ENCODE results near the gene KDM4D.
"Not testable (repeated sequence)": the region's sequence is repeated elsewhere in the genome, so short reads cannot be mapped to it uniquely, and the experiment has no call there.

KDM4D gene

DNA sequence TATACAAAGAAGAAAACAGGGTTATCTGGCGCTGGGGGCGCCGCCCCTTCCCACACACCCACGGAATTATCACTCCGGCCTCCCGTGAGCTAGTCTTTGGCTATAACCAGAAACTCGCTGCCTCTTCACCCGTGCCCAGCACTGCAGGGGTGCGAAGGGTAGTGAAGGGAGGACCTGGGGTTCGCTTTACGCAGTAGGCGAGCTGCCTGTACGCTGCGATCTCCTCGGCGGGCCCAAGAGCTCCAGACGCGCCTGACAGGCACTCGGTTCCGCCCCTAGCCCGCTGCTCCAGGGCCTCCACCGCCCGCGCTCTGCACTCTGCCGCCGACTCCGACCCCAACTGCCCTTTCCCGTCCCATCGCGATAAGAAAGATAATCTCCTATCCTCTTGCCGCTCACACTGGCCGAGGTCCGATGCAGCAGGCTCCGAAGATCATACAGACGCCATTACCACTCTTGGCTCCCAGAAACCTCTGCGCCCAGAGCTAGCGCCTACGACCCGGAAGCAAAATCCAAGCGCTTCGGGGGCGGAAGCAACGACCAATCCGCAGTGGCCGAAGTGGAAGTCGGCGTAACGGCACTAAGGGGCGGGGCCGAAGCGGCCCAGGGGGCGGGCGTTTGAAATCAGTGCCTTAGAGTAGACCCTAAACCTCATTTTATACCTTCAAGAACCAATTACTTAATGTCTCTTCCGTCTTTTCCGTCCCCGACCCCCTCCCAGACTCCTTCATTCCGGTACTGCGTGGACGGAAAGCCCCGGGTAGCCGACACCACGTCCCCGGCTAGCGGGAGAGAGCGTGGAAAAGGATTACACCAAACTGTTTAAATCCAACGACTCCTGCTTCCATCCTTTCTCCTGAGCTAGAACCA, at the start of gene KDM4D, which contains the start of gene CWC15:
KDM4D (plus strand) TSS at position 611 of the 870 bp plus-strand sequence. CDS start 23,664 bp downstream, outside the sequence.
CWC15 (minus strand) TSS at position 458 of the 870 bp plus-strand sequence. CDS start 1,371 bp downstream, outside the sequence.
- DNase-seq (ENCODE audit: low read depth in 2 of 2), result peak; percentile 90

DNA sequence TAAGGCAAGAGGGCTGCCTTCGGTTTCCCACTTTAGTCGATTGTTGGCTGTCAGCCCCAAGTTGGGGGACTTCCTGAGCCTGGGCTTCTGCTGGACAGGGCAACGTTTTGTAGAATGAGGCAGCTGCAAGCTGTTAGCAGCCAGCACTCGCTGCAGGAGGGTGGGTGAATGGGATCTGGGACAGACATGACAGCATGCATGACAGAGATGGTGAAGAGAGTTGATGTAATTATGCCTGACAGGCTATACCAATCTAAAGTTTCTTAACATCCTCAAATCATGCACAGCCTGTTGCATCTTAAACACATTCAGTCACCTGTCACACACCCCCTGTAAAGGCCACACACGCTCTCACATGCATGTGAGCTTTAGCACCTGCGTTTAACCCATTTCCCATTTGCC, 49.3 kb upstream of the KDM4D start:
- no peak for DNase-seq (ENCODE audit: low read depth in 2 of 2)

DNA sequence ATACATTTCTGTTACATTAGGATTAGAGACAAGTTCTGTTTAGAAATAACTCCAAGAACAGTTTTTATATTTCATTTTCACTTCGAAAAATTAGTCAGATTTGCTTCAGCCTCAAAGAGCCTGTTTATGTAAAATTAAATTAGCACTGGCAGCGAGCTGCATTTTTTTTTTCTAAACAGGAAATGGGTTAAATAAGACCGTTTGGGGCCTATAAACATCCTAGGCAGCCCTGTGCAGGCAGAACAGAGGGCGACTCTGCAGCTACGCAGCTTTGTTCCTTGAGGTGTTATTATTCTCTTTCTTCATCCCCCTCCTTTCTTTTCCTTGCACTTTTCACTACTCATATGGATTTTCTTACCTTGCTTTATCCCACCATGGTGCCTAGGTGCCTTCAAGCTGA, 48.9 kb upstream of the KDM4D start:
- no peak for DNase-seq (ENCODE audit: low read depth in 2 of 2)

DNA sequence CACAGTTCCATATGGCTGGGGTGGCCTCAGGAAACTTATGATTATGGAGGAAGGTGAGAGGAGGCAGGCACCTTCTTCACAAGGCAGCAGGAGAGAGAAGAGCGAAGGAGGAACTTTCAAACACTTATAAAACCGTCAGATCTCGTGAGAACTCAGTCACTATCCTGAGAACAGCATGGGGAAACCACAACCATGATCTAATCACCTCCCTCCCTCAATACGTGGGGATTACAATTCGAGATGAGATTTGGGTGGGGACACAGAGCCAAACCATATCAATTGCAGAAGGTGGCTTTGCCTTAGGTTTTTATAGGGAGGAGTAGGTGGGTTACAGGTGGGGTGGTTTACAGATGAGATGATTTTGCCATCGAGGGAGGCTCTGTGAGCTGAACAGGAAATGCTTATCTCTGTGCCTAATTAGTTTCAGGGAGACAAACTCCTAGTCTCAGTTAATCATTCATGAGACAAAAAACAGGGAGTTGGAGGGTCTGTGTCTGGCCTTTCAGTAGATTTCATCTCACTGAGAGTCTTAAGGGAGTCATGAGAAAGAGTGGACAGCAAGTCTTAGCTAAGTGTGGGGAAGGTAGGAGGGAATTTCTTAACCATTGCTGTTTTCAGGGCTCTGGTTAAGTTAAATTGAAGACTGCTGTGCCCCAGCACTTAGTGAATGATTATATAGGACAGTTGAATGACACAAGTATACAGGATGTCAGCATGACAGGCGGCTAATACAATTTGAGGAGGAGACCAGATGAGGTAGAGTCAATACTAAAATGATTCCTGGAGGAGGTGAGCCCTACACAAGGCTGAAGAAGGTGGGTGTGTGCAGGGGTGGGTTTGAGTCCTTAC, 47.9 kb upstream of the KDM4D start:
- no peak for DNase-seq (ENCODE audit: low read depth in 2 of 2)

DNA sequence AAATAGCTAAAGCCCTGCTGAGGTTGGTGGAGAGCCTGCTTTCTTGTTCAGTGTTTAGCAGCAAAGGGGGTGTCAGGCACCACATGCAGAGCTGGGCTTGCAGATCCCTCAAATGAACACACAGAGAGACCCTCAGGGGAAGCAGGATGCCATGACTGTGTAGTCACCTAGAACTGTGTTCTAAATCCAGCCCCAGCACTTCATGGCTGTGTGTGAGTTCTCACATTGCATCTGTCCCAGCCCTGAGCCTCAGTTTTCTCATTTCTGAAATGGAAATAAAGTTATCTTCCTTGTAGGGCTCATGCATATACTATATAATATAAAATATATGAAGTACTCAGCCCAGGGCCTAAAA, 47.3 kb upstream of the KDM4D start:
- DNase-seq (ENCODE audit: low read depth in 2 of 2), result no peak

DNA sequence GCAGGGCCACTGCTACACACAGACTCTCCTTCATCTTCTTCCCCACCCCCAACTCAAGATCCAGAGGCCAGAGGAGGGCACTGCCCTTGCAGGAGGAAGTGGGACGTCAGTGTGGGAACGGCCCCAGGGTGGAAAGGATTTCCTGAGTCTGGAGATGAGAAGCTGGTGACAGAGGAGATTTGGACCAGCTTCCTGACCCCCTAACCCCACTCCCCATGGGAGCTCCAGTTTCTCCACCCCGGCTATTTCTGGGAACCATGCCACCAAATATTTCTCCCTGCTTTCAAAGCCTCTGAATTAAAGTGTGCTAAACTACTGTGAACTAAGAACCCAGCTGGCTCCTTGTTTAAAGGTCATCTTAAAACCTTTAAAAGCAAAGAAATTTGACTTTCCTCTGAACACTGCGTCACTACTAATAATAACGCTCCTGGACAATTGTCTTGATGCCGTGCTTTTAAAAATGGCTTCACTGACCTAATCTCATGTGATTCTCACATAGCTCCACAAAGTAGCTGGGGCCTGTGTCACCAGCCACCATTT, 46.7 kb upstream of the KDM4D start:
- no peak for DNase-seq (ENCODE audit: low read depth in 2 of 2)

DNA sequence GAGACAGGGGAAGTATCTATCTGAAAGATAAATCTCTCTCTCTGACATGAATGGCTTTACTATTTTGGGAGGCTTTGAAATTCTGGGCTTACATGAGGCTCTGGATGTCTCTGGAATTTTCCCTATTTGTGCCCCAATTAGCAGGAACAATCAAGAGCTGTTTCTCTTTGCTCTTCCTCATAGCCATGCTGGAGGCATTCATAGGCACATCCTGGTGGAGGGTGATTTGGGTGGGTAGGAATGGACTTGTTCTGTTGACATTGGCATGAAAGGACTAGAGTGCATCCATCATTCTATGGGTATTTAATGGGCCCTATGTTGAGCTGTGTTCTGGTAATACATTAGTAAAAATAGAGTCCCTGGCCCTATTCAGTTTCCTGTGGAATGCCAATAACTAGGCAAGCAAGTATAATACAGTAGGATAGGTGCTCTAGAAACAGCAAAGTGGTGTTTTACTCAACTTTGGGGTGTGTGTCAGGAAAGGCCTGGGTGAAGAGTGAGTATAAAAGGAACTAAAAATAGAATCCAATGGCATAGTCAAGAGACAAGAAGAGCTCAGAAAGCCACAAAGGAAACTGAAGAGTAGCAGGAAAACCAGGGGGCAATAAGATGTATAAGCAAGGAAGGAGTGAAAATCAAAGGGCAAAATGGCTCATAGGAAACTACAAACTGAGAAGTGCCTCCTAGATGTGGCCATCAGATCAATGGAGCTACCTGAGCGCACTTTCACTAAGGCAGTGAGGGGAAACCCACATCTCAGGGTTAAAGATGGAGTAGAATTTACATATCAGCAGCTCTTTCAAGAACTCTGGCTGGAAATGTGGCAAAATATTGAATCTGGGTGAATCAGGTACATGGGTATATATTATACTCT, 45.2 kb upstream of the KDM4D start:
- DNase-seq (ENCODE audit: low read depth in 2 of 2), result no peak

DNA sequence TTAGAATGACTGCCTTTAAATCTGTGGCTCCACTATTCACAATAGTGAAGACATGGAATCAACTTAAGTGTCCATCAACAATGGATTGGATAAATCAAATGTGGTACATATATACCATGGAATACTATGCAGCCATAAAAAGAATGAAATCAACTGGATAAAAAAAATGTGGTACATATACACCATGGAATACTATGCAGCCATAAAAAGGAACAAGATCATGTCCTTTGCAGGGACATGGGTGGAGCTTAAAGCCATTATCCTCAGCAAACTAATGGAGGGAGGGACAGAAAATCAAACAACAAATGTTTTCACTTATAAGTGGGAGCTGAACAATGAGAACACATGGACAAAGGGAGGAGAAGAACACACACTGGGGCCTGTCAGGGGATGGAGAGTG, 41.4 kb upstream of the KDM4D start:
- DNase-seq (ENCODE audit: low read depth in 2 of 2), result not testable (repeated sequence)

DNA sequence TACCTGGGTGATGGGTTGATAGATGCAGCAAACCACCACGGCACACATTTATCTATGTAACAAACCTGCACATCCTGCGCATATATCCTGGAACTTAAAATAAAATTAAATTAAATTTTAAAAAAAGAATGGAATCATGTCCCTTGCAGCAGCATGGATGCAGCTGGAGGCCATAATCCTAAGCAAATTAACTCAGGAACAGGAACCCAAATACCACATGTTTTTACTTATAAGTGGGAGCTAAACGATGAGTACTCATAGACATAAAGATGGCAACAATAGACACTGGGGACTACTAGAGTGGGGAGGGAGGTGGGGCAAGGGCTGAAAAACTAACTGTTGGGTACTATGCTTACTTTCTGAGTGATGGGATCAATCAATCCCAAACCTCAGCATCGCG, 41.0 kb upstream of the KDM4D start:
- no peak for DNase-seq (ENCODE audit: low read depth in 2 of 2)

DNA sequence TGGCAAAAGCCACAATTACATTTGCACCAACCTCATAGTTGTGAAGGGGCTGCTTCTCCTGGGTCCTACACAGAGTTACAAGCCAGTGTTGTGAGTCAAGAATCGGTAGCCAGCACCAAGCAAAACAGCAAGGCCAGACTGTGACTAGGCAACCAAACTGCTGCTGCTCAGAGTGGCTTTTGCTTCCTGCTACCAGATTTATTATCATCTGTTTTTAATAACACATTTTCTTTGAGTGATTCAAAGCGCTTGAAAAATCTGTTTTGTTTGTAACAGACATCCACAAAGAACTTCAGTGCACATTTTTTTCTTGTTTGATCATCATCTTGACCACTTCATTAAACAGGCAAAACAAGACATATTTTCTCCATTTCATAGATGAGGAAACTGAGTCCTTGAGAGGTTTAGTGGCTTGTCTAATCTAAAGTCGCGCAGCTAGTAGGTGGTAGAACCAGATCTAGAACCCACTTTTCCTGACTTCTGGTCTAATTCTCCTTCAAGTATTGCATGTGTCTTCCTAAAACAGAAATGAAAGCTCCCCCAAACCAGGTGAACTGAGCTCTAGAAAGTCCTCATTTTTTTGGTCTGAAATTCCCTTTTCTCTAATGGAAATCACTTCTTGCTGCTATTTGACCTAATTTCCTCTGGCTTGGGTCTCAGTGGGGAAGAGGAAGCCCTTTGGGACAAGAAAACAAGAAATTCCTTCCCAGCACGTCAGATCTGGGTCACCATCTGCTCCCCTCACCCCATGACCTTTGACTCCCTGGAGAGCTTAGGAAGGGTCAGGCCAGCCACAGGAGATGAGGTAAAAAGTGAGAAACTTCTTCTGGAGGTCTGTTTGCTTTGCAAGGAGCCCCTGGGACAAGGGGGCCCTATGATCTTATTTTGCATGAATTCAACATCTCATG, 40.0 kb upstream of the KDM4D start:
- no peak for DNase-seq (ENCODE audit: low read depth in 2 of 2)

DNA sequence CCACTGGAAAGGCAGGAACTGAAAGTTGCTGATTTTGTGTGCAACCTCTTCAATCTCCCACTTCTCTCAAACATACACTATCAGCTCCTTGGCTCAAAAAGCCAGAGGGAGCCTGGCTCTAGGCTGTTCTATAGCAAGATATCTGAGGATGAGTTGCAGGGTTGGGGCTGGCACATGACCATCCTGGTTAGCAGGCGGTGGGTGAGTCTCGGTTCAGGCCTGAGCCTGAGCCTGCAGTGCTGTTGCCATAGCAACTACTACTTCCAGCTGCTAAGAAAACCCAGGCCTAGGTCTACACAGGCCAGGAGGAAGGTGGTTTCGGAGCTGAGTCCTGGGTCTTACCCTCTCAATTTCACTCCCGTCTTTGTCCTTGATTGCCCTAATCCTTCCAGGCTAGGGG, 39.1 kb upstream of the KDM4D start:
- DNase-seq (ENCODE audit: low read depth in 2 of 2), result no peak

DNA sequence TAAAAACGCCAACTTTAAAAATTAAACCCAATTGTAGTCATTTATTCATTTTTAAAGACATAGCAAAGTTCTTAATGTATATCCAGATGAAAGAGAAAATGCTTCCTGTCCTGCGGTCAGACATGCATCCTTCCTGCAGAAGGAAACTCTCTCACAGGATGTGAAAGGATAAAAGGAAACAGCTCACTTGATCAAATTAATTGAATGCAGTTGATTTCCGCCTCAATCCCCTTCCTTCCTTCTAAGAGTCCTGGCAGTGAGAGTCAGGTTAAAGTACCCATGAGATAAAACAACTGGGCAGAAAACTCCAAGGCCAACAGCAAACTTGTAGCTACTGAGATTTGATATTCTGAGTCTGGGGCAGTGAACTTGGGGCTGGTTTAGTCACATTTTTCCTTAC, 38.7 kb upstream of the KDM4D start:
- DNase-seq (ENCODE audit: low read depth in 2 of 2), result no peak

DNA sequence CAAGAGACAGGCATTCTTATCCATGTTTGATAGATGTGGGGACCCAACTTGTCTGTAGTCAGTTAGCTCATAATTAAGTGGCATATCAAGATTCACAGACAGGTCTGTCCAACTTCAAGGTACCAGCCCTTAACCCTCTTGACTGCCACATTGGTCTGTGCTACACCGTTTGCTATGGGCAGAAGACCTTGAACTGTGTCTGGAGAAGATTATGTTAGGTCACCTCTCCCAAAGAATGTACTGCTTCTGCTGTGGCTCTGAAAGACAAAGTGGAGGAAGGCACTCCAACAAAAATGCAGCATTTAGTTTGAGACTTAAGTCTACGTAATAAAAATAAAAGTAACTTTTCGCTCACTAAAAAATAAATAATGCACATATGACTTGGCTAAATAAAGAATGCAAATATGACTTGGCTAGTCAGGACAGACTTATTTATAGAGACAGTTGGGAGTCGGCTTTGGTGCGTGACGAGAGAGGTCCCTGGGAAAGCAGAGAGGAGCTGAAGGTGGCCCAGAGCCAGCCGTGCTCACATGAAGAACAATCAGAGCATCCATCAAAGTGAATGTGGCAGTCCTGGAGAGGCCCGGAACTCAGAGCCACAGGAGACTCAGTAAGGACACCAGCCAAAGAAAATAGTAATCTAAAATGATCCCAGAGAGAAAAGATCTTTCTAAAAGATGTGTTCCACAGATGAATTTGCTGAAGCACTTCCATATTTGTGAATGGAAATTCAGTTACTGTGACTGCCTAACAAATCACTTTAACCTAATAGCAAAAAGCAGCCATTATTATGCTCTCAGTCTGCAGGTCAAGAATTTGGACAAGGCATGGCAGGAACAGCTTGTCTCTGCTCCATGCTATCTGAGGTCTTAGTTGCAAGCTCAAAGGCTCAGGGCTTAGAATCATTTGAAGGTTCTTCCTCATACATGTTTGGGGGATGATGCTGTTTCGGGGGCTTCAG, 35.1 kb upstream of the KDM4D start:
- DNase-seq (ENCODE audit: low read depth in 2 of 2), result no peak

DNA sequence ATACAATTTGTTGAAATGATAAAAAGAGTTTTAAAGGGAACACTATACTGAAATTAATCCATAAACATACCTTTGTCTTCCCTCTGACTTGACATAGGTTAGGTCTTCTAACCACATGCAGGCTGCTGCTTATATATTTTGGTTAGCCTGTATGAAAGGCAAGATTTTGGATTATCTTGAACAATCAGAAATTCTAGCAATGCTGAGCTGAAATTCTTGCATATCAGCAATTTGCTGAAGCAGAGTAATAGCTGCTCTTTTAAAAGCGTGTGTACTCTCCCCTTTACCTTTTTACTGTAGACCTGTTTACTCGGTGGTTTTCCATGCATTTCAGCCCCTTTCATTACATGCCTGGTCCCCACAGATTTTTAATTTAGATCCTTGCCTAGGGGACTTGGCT, 34.2 kb upstream of the KDM4D start:
- no peak for DNase-seq (ENCODE audit: low read depth in 2 of 2)

DNA sequence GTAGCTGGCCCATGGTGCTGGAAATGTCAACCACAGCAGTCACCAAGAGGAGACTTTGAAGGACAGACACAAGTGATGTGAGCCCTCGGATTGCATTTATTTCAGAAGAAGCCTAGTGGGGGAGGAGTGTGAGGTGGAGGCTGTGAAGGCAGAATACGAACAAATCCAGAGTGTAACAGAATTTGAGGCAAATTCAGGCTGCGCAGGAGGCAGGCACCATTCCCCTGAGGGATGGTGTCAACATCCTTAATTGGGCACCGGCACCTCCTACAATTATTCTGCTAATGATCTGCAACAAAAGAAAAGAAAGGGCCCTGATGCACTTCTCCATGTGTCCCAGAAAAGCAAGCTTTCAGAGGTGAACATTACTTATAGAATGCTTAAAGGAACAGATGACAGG, 32.4 kb upstream of the KDM4D start:
- no peak for DNase-seq (ENCODE audit: low read depth in 2 of 2)

DNA sequence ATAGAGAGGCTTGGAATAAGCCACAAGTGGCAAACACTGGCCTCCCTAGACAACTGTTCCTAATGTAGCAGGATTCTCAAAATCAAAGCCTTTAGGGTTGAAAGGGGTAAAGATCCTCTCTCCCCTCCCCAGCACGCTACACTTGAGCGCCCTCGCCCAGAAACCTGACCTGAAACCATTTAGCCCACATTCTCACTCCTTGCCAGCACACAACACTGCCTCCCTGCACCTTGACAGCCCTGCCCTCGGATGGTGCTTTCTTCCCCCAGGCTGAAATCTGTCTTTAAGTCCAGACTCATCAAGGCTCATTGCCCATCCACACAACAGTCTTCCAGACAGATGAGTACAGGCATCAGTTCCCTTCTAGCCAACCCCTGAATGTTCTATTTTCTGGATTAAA, 26.7 kb upstream of the KDM4D start:
- DNase-seq (ENCODE audit: low read depth in 2 of 2), result no peak

DNA sequence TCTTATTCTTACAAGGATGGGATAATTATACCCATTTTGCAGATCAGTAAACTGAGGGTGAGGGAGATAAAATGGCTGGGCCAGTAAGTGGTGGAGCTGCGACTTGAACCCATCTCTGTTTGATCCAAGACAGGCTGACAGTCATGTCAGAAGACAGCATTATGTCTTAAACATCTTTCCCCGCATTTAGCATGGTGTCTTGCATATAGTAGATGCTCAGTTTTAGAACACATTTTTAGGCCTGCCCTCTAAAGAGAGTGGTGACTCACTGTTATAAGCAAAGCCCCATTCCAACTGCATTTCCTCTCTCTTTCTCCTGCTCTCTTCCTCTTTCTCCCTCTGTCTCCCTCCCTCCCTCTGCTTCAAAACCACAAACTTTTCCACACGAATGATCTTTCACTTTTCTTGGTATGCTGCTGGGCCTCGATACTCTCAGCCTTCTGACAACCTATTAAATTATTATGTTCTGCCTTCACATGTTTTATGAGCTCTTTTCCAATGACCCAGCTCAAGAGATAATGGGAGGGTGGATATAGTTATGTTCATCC, 25.4 kb upstream of the KDM4D start:
- DNase-seq (ENCODE audit: low read depth in 2 of 2), result no peak

DNA sequence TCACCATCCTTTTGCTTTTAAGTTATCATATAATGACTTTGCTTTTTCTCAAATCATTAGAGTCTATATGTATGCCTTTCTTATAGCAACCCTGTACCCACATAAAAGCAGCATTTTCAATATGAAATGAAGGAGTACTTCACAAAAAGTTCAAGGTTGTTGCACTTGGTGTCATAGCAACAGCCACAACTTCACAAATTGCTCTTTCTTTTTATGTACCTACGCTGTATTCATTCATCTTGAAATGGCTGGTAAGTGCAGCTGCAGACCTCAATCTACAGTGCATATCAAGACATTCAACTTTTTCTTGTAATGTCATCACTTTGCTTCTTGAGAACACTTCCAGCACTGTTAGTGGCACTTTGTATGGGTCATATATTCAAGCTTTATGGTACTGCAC, 18.8 kb upstream of the KDM4D start:
- no peak for DNase-seq (ENCODE audit: low read depth in 2 of 2)

DNA sequence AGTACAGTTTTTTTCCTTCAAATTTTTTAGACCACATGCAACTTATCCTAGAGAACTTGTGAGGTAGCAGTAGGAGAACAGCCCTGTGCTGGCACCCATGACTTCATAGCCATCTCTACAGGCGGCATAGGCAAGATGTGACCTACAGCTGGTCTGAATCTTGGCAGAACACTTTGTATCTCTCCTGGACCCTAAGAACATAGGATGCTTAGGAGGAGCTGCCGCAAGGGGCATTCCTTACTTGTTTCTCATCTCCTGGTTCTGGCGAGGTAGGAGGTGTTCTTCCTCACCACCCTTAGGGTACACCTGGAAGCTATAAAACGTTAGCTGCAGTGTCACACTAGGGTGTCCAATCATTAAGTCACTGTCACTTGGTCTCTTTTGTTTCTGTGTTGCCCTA, 16.5 kb upstream of the KDM4D start:
- no peak for DNase-seq (ENCODE audit: low read depth in 2 of 2)
